Astrocyte of the spinal cord (primary cell): Measurements from ENCODE around the gene SIL1.

Experiments used
- DNase-seq: peaks from one replicate; pipeline ENCODE4 v3.0.0; 2011; ENCODE audit warnings: low read depth, low spot score
- H3K4me3 ChIP-seq: 2 replicates; pipeline ENCODE4 v1.5.1; 2011; ENCODE audit warnings: low read depth, mild to moderate bottlenecking, low read length, moderate library complexity
- in situ Hi-C: cut with HindIII; loops from 2 replicates; pipeline ENCODE4 v1.10.0; 2017; ENCODE audit warnings: low sequenced_read_pairs
- TF ChIP-seq, protein P1 (sequence below): IDR thresholded peaks from 2 replicates; pipeline ENCODE4 v1.5.1; 2012; ENCODE audit warnings: low read depth, mild to moderate bottlenecking, low read length, inconsistent platforms

Gene SIL1

DNA sequence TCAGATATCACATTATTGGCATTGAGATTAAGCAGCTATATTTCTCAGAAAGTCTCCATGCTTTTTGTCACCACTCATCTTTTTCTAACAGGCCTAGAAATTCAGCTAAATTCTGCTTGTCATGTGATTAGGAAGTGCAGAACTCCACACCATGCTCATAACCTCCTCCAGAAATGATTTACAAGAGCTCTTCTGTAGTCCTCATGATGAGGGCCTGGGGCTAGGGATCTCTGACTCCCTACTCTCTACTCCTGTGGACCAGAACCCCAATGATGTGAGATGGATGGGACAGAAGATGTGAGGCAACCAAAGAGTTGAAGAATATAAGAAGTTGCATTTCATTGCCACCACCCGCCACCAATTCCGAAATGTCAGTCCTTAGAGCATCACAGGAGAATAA is 16.5 kb upstream of the SIL1 start:
- in situ Hi-C loops, result no loop called here
- no peak overlapping the region for H3K4me3 ChIP-seq

DNA sequence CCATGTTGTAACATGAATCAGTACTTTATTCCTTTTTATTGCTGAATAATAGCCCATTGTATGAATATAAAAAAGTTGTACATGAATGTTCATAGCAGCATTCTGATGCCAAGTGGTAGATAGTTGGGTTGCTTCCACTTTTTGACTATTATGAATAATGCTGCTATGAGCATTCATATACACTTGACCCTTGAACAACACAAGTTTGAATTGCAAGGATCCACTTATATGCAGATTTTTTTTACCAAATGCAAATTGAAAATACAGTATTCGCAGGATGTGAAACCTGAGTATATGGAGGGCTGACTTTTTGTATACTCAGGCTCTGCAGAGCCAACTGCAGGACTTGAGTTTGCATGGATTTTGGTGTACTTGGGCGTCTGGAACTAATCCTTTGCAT is 14.7 kb upstream of the SIL1 start:
- DNase-seq, result no peak
- no peak overlapping the region for H3K4me3 ChIP-seq
- TF ChIP-seq, protein P1, sequence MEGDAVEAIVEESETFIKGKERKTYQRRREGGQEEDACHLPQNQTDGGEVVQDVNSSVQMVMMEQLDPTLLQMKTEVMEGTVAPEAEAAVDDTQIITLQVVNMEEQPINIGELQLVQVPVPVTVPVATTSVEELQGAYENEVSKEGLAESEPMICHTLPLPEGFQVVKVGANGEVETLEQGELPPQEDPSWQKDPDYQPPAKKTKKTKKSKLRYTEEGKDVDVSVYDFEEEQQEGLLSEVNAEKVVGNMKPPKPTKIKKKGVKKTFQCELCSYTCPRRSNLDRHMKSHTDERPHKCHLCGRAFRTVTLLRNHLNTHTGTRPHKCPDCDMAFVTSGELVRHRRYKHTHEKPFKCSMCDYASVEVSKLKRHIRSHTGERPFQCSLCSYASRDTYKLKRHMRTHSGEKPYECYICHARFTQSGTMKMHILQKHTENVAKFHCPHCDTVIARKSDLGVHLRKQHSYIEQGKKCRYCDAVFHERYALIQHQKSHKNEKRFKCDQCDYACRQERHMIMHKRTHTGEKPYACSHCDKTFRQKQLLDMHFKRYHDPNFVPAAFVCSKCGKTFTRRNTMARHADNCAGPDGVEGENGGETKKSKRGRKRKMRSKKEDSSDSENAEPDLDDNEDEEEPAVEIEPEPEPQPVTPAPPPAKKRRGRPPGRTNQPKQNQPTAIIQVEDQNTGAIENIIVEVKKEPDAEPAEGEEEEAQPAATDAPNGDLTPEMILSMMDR, result no peak
- in situ Hi-C loops, result no loop called here

More for the DNA sequence above, 16.5 kb upstream of the SIL1 start:
- DNase-seq, result no peak
- TF ChIP-seq, protein P1, result no peak

GRCh38 chr5:139212486-139212885 is 14.3 kb upstream of the SIL1 start:
- no peak for DNase-seq
- no peak overlapping the region for H3K4me3 ChIP-seq
- TF ChIP-seq, protein P1, result no peak
- in situ Hi-C loops, result no loop called here

- no peak overlapping the region for H3K4me3 ChIP-seq
- in situ Hi-C loops, result no loop called here
- TF ChIP-seq, protein P1, result no peak
- no peak for DNase-seq
Measured at GRCh38 chr5:139210585-139210984, 12.4 kb upstream of the SIL1 start.

DNA sequence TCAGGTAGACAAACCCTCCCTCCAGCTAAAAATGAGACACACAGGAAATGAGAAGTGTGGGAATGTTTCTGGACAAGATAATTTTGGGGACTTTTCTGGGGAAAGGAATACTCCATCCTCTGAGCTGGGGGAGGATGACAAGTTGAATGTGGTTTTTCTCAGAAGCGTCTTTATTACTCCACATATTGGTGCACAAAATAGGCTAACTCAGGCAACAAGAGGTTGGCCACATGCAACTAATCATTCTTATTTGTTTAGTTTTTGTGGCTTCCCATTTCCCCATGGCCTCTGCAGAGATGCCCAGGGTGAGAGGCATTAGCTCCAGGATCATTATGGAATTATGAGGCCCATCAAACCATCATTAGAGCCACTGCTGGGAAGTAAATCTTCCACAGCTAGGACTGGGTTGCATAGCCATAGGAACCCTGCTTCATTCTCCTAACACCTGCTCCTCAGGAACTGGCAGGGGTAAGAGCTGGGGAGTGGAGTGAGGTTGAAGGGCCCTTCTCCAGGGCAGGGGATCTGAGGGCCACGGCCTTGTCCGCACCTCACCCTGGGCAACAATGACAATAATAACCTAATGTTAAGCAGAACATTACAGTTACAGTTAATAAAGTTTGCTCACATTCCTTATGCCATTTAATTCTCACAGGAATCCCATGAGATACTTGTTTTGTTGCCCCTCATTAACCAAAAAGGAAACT is 9.3 kb upstream of the SIL1 start:
- in situ Hi-C loops, result no loop called here
- DNase-seq, result no peak
- no peak overlapping the region for H3K4me3 ChIP-seq
- TF ChIP-seq, protein P1, result no peak

DNA sequence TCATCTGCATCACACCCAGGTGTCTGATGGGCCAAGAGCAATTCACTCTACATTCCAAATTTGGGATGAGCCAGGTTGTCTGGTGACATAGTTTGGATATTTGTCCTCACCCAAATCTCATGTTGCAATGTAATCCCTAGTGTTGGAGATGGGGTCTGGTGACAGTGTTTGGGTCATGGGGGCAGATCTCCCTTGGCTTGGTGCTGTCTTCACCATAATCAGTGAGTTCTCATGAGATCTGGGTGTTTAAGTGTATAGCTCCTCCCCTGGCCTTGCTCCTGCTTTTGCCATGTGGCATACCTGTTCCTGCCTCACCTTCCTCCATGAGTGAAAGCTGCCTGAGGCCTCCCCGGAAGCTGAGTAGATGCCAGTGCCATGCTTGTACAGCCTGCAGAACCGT is 7.4 kb upstream of the SIL1 start:
- no peak overlapping the region for H3K4me3 ChIP-seq
- in situ Hi-C loops, result no loop called here

More for the DNA sequence above, 7.4 kb upstream of the SIL1 start:
- TF ChIP-seq, protein P1, result no peak
- no peak for DNase-seq
